Caco-2 (cell line): ENCODE data around the gene MBTD1. TPM values are rescaled to one million over a fixed set of nuclear protein-coding genes. Genes with fewer than 3 reads are reported as not detected.
A peak's percentile ranks its signal among the peaks of the same experiment; 100 is the strongest.

Experiments used
- BruUV-seq: library from RNA; stranded (reverse); fragments of 400-500 nt; replicated peaks from 2 replicates; lab custom pipeline; 2021; lab: Mats Ljungman, UMichigan
- CTCF ChIA-PET: fragments of 300-600 bp; sonication (Branson Sonifier 250); formaldehyde crosslinking; loops from one replicate; lab custom pipeline; 2022; ENCODE audit warnings: antibody characterized with exemption; lab: Charles Lee
- POLR2A ChIA-PET: fragments of 300-600 bp; sonication (Branson Sonifier 250); formaldehyde crosslinking; loops from one replicate; lab custom pipeline; 2022; ENCODE audit warnings: antibody characterized with exemption; lab: Charles Lee
- DNase-seq, 2 experiments: peaks; one replicate each; pipeline versions ENCODE4 v3.0.0 to v3.0.0-alpha.2; 2020 to 2022
- H3K27me3 ChIP-seq: replicated peaks from 2 replicates; pipeline ENCODE4 v1.6.0; 2011; ENCODE audit warnings: low read length; ENCODE audit not compliant: control insufficient read depth, insufficient read depth
- H3K36me3 ChIP-seq: 2 replicates; pipeline ENCODE4 v1.5.1; 2011; ENCODE audit warnings: low read length; ENCODE audit not compliant: control insufficient read depth, insufficient read depth
- H3K4me1 ChIP-seq: fragments of 250-450 bp; sonication (Bioruptor Pico); 2 replicates; pipeline ENCODE4 v1.5.1; 2020; ENCODE audit warnings: mild to moderate bottlenecking
- H3K4me3 ChIP-seq: 2 replicates; pipeline ENCODE4 v1.5.1; 2011; ENCODE audit warnings: low read depth, mild to moderate bottlenecking, control low read depth, low read length
- H3K9me3 ChIP-seq: fragments of 250-450 bp; sonication (Bioruptor Pico); 2 replicates; pipeline ENCODE4 v1.5.1; 2020; ENCODE audit warnings: mild to moderate bottlenecking, moderate library complexity
- H3K27ac Mint-ChIP-seq: one replicate; pipeline ENCODE4 v1.8.0; 2022; ENCODE audit warnings: mixed read lengths; ENCODE audit not compliant: unreplicated experiment
- H3K27me3 Mint-ChIP-seq: one replicate; pipeline ENCODE4 v1.8.0; 2022; ENCODE audit warnings: mixed read lengths; ENCODE audit not compliant: insufficient read depth, unreplicated experiment
- H3K36me3 Mint-ChIP-seq: one replicate; pipeline ENCODE4 v1.8.0; 2022; ENCODE audit warnings: mild to moderate bottlenecking, mixed read lengths; ENCODE audit not compliant: insufficient read depth, unreplicated experiment
- H3K4me1 Mint-ChIP-seq: one replicate; pipeline ENCODE4 v1.8.0; 2022; ENCODE audit warnings: low read depth, mixed read lengths; ENCODE audit not compliant: unreplicated experiment
- H3K4me3 Mint-ChIP-seq: one replicate; pipeline ENCODE4 v1.8.0; 2022; ENCODE audit warnings: mild to moderate bottlenecking, moderate library complexity, mixed read lengths; ENCODE audit not compliant: unreplicated experiment
- H3K9me3 Mint-ChIP-seq: one replicate; pipeline ENCODE4 v1.8.0; 2022; ENCODE audit warnings: mixed read lengths; ENCODE audit not compliant: unreplicated experiment
- CTCF ChIP-seq, 2 experiments: fragments of 200-600 bp in 1 of 2; IDR thresholded peaks; 1 replicate in 1 of 2; 2 replicates in 1 of 2; pipeline versions ENCODE4 v1.5.1 to v1.8.0; 2011 to 2022; ENCODE audit warnings: antibody characterized with exemption in 1 of 2, control low read depth in 1 of 2, inconsistent platforms in 1 of 2, low read depth in 1 of 2, low read length in 1 of 2, mild to moderate bottlenecking in 1 of 2, moderate library complexity in 1 of 2; ENCODE audit not compliant: insufficient read depth in 1 of 2, severe bottlenecking in 1 of 2, unreplicated experiment in 1 of 2
- intact Hi-C: fragments of 100-400 bp; cut with micrococcal nuclease; formaldehyde crosslinking; loops from one replicate; pipeline ENCODE4 v1.10.0; 2022; ENCODE audit not compliant: unreplicated experiment
- total RNA-seq: library from RNA; stranded (reverse); gene quantifications from 2 replicates; pipeline ENCODE4 v1.2.3, GENCODE V29; 2022

The MBTD1 gene
- total RNA-seq, 1 experiment from 2014 or later: 26.2 TPM

- H3K36me3 Mint-ChIP-seq: peaks cover 88% of the 10 kb centered on the region
Observed at GRCh38 chr17:51170736-51171135, 89.1 kb downstream of the MBTD1 start.

GRCh38 chr17:51169340-51169739, 90.5 kb downstream of the MBTD1 start:
- intact Hi-C loops: loop anchor here (5.0 kb wide), 1 partner anchor 302 kb away; the partner anchor contains the start of gene TOB1
- no peak for TF ChIP-seq CTCF (IDR thresholded peaks at IDR 0.05; ENCODE audit: insufficient read depth in 1 of 2, low read depth in 1 of 2, low read length in 1 of 2, severe bottlenecking in 1 of 2, unreplicated experiment in 1 of 2)
- H3K36me3 Mint-ChIP-seq: peaks cover 89% of the 10 kb centered on the region
- POLR2A ChIA-PET: no interaction called here
- H3K27me3 Mint-ChIP-seq: no peaks in the 10 kb centered on the region
- H3K9me3 Mint-ChIP-seq: no peaks in the 10 kb centered on the region
- H3K27ac Mint-ChIP-seq: no peak overlapping the region
- Histone ChIP-seq H3K36me3 (peaks cover 1% of the 10 kb centered on the region; the same call in 1 of the 2 replicates), H3K27me3 (no peaks in the 10 kb centered on the region), H3K4me1 (peaks cover 21% of the 10 kb centered on the region), H3K4me3 (no peak overlapping the region), H3K9me3 (no peaks in the 10 kb centered on the region)
- DNase-seq: no peak
- CTCF ChIA-PET: no interaction called here
- H3K4me1 Mint-ChIP-seq: peaks cover 10% of the 10 kb centered on the region
- BruUV-seq: no TSS peak
- peak overlapping the region; percentile 36 for H3K4me3 Mint-ChIP-seq

More at GRCh38 chr17:51170736-51171135, 89.1 kb downstream of the MBTD1 start:
- no peaks in the 10 kb centered on the region for H3K27me3 Mint-ChIP-seq
- BruUV-seq: no TSS peak
- Histone ChIP-seq H3K36me3 (peaks cover 1% of the 10 kb centered on the region; the same call in 1 of the 2 replicates), H3K4me1 (peaks cover 11% of the 10 kb centered on the region; the same call in 1 of the 2 replicates), H3K4me3 (no peak overlapping the region), H3K9me3 (no peaks in the 10 kb centered on the region), H3K27me3 (no peaks in the 10 kb centered on the region)
- CTCF ChIA-PET: interaction anchor here (0.7 kb wide), 2 partner anchors 37 to 683 kb away, joined by 4 to 5 read pairs; no protein-coding TSS in a partner anchor
- POLR2A ChIA-PET: no interaction called here
- intact Hi-C loops: no loop called here
- H3K9me3 Mint-ChIP-seq: no peaks in the 10 kb centered on the region
- no peak overlapping the region for H3K27ac Mint-ChIP-seq
- TF ChIP-seq CTCF (IDR thresholded peaks at IDR 0.05; ENCODE audit: insufficient read depth in 1 of 2, low read depth in 1 of 2, low read length in 1 of 2, severe bottlenecking in 1 of 2, unreplicated experiment in 1 of 2): no peak
- H3K4me3 Mint-ChIP-seq: no peak overlapping the region
- no peak for DNase-seq
- H3K4me1 Mint-ChIP-seq: peaks cover 10% of the 10 kb centered on the region

- Histone ChIP-seq H3K4me1 (peaks cover 21% of the 10 kb centered on the region), H3K4me3 (peak overlapping the region; percentile 91), H3K9me3 (no peaks in the 10 kb centered on the region), H3K27me3 (no peaks in the 10 kb centered on the region), H3K36me3 (peaks cover 1% of the 10 kb centered on the region; the same call in 1 of the 2 replicates)
- peaks cover 94% of the 10 kb centered on the region for H3K36me3 Mint-ChIP-seq
- peak overlapping the region; percentile 98 for H3K4me3 Mint-ChIP-seq
- ChIA-PET CTCF (no interaction called here), POLR2A (interaction anchor here (1.5 kb wide), 1 partner anchor 47 kb away, joined by 5 read pairs; the partner anchor contains the start of gene SPAG9)
- BruUV-seq: TSS peak; percentile 60
- H3K4me1 Mint-ChIP-seq: peaks cover 10% of the 10 kb centered on the region
- DNase-seq: peak; percentile 75 to 89
- intact Hi-C loops: loop anchor here (1.0 to 5.0 kb wide), 3 partner anchors 94 to 300 kb away; partner anchors contain the start of genes MBTD1, TOB1 and UTP18
- H3K27me3 Mint-ChIP-seq: no peaks in the 10 kb centered on the region
- TF ChIP-seq CTCF (IDR thresholded peaks at IDR 0.05; ENCODE audit: insufficient read depth in 1 of 2, low read depth in 1 of 2, low read length in 1 of 2, severe bottlenecking in 1 of 2, unreplicated experiment in 1 of 2): peak; percentile 83 to 92
- no peaks in the 10 kb centered on the region for H3K9me3 Mint-ChIP-seq
- H3K27ac Mint-ChIP-seq: peak overlapping the region; percentile 97
Observed at GRCh38 chr17:51166987-51167931, 92.6 kb downstream of the MBTD1 start.
